Keratinocyte (primary cell): ENCODE data around the gene KLHL29. TPM values are rescaled to one million over a fixed set of nuclear protein-coding genes. Genes with fewer than 3 reads are reported as not detected.
A peak's percentile ranks its signal among the peaks of the same experiment; 100 is the strongest.

ENCODE experiments used
- DNase-seq: peaks from one replicate; pipeline ENCODE4 v3.0.0-alpha.2; 2011; ENCODE audit warnings: low read depth, missing footprints, low spot score
- FAIRE-seq: peaks from 2 replicates; lab custom pipeline; 2011; peaks lifted over from hg19 to GRCh38; lab: Jason Lieb, UNC
- H2AFZ ChIP-seq: 2 replicates; pipeline ENCODE4 v1.6.0; 2012; ENCODE audit warnings: low read length, control low read depth, inconsistent platforms; ENCODE audit not compliant: control insufficient read depth
- H3K27ac ChIP-seq: 2 replicates; pipeline ENCODE4 v1.5.1; 2011; ENCODE audit warnings: low read length; ENCODE audit not compliant: control insufficient read depth, insufficient read depth
- H3K27me3 ChIP-seq: 3 replicates; pipeline ENCODE4 v1.6.0; 2011; ENCODE audit warnings: low read length; ENCODE audit not compliant: control insufficient read depth, insufficient read depth; ENCODE audit errors: extremely low read depth
- H3K36me3 ChIP-seq, 2 experiments: 2 replicates in 1 of 2; 3 replicates in 1 of 2; pipeline ENCODE4 v1.5.1; 2011; ENCODE audit warnings: low read length in 2 of 2, mild to moderate bottlenecking in 1 of 2; ENCODE audit not compliant: control insufficient read depth in 2 of 2, insufficient read depth in 2 of 2; ENCODE audit errors: extremely low read depth in 1 of 2
- H3K4me1 ChIP-seq: 3 replicates; pipeline ENCODE4 v1.5.1; 2011; ENCODE audit warnings: low read length; ENCODE audit not compliant: control insufficient read depth, insufficient read depth; ENCODE audit errors: extremely low read depth
- H3K4me2 ChIP-seq: 3 replicates; pipeline ENCODE4 v1.6.0; 2011; ENCODE audit warnings: low read depth, low read length; ENCODE audit not compliant: control insufficient read depth, insufficient read depth; ENCODE audit errors: extremely low read depth
- H3K4me3 ChIP-seq, 3 experiments: fragments of 200-600 bp in 1 of 3; sonication (generic) in 1 of 3; 2 replicates in 2 of 3; 3 replicates in 1 of 3; pipeline ENCODE4 v1.5.1; 2011 to 2016; ENCODE audit warnings: low read length in 3 of 3, mild to moderate bottlenecking in 3 of 3, control low read depth in 2 of 3, inconsistent platforms in 1 of 3, low read depth in 1 of 3, mixed read lengths in 1 of 3, mixed run types in 1 of 3, moderate library complexity in 1 of 3; ENCODE audit not compliant: control insufficient read depth in 2 of 3, insufficient read depth in 2 of 3; ENCODE audit errors: extremely low read depth in 1 of 3
- H3K79me2 ChIP-seq: 2 replicates; pipeline ENCODE4 v1.6.0; 2012; ENCODE audit warnings: low read length; ENCODE audit not compliant: control insufficient read depth, insufficient read depth
- H3K9ac ChIP-seq: 3 replicates; pipeline ENCODE4 v1.6.0; 2011; ENCODE audit warnings: low read length; ENCODE audit not compliant: control insufficient read depth, insufficient read depth; ENCODE audit errors: extremely low read depth
- H3K9me1 ChIP-seq: 3 replicates; pipeline ENCODE4 v1.6.0; 2011; ENCODE audit warnings: low read length; ENCODE audit not compliant: control insufficient read depth, insufficient read depth; ENCODE audit errors: extremely low read depth
- H3K9me3 ChIP-seq: 2 replicates; pipeline ENCODE4 v1.5.1; 2012; ENCODE audit warnings: low read depth, low read length; ENCODE audit not compliant: control insufficient read depth
- H4K20me1 ChIP-seq: 3 replicates; pipeline ENCODE4 v1.6.0; 2011; ENCODE audit warnings: low read length; ENCODE audit not compliant: control insufficient read depth, insufficient read depth; ENCODE audit errors: extremely low read depth
- EZH2 ChIP-seq: IDR thresholded peaks from one replicate; pipeline ENCODE4 v1.6.1; 2012; ENCODE audit warnings: inconsistent platforms, mild to moderate bottlenecking, low read length, moderate library complexity
- dilution Hi-C: fragments of 300-500 bp; cut with MboI; formaldehyde crosslinking; loops from one replicate; pipeline ENCODE4 v1.7.0; 2020; ENCODE audit warnings: low sequenced_read_pairs; ENCODE audit not compliant: extremely low pct_ligation_motif_present
- polyA plus RNA-seq, 5 experiments: library from polyadenylated mRNA; depleted of rRNA in 3 of 5; stranded (reverse) in 3 of 5; stranded (forward) in 1 of 5; unstranded in 1 of 5; fragments of >200 nt; gene quantifications; 1 replicate in 1 of 5; 2 replicates in 3 of 5; 3 replicates in 1 of 5; pipeline versions ENCODE4 v1.2.1 to v1.2.3, GENCODE V29; 2011 to 2012; ENCODE audit warnings: missing spikeins in 2 of 5, low read depth in 1 of 5, low replicate concordance in 1 of 5
- TF ChIP-seq, protein P1 (sequence below), 3 experiments: IDR thresholded peaks in 1 of 3; conservative IDR thresholded peaks in 1 of 3; optimal IDR thresholded peaks in 1 of 3; 2 replicates in 2 of 3; 3 replicates in 1 of 3; pipeline versions ENCODE3 to v1.5.1; 2011; ENCODE audit warnings: low read length in 3 of 3, mild to moderate bottlenecking in 3 of 3, moderate library complexity in 2 of 3, control low read depth in 1 of 3, inconsistent platforms in 1 of 3; ENCODE audit not compliant: insufficient read depth in 2 of 3; ENCODE audit errors: extremely low read depth in 1 of 3

The KLHL29 gene
- polyA plus RNA-seq, 1 donor (not counting 4 experiments of a cell fraction or from before 2014, with no cell fraction given) = 4.7 TPM

DNA sequence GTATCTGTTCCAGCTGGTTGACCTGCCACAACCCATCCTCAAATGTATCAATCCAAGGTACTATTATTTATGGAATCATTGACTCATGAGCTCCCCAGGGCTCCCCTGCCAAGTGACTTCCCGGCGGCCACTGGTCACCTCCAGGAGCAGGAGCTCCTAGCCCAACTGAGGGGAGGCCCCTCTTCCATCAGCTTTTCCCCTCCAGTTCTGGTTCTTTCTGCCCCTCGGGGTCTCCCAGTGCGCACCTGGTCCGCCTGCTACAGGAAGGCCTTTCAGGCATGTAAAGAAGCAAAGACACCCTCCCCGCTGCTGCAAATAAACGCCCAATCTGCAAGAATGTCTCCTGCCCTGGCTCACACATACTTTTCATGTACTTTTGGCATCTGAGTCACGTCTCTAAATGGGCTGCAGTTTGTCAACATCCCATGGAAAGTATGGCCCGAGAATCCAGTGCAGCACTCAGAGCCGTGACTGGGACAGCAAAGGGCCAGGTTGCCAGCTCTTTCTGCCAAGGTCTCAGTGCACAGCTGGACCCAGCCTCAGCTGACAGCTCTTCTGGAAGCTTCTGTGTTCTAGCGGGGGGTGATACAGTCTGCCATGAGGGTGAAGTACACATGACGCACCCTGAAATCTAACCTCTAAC lies 41.4 kb downstream of the KLHL29 start:
- peaks cover 9% of the 10 kb centered on the region for H4K20me1 ChIP-seq
- TF ChIP-seq EZH2 = no peak
- TF ChIP-seq, protein P1, sequence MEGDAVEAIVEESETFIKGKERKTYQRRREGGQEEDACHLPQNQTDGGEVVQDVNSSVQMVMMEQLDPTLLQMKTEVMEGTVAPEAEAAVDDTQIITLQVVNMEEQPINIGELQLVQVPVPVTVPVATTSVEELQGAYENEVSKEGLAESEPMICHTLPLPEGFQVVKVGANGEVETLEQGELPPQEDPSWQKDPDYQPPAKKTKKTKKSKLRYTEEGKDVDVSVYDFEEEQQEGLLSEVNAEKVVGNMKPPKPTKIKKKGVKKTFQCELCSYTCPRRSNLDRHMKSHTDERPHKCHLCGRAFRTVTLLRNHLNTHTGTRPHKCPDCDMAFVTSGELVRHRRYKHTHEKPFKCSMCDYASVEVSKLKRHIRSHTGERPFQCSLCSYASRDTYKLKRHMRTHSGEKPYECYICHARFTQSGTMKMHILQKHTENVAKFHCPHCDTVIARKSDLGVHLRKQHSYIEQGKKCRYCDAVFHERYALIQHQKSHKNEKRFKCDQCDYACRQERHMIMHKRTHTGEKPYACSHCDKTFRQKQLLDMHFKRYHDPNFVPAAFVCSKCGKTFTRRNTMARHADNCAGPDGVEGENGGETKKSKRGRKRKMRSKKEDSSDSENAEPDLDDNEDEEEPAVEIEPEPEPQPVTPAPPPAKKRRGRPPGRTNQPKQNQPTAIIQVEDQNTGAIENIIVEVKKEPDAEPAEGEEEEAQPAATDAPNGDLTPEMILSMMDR (optimal IDR thresholded peaks at IDR 0.05 in 1 of 3, IDR thresholded peaks at IDR 0.05 in 1 of 3, conservative IDR thresholded peaks at IDR 0.05 in 1 of 3; ENCODE audit: extremely low read depth in 1 of 3, insufficient read depth in 2 of 3, low read length in 3 of 3) = no peak
- no peak overlapping the region for H3K9ac ChIP-seq
- H3K27me3 ChIP-seq = no peaks in the 10 kb centered on the region
- H3K9me1 ChIP-seq = peaks cover 4% of the 10 kb centered on the region
- H3K4me2 ChIP-seq = peak overlapping the region; percentile 60
- peaks cover 11% of the 10 kb centered on the region for H3K79me2 ChIP-seq
- no peak overlapping the region for H3K27ac ChIP-seq
- no peak for FAIRE-seq
- no peak overlapping the region for H2AFZ ChIP-seq
- H3K9me3 ChIP-seq = no peaks in the 10 kb centered on the region
- DNase-seq = no peak
- peaks cover 0 to 4% of the 10 kb centered on the region in 2 experiments for H3K36me3 ChIP-seq
- H3K4me1 ChIP-seq = peaks cover 18% of the 10 kb centered on the region
- dilution Hi-C loops = no loop called here
- H3K4me3 ChIP-seq = no peak overlapping the region

- Histone ChIP-seq H3K36me3 (peaks cover 0 to 4% of the 10 kb centered on the region in 2 experiments), H4K20me1 (peaks cover 8% of the 10 kb centered on the region), H3K4me3 (no peak overlapping the region), H3K4me1 (peaks cover 18% of the 10 kb centered on the region), H3K9me3 (no peaks in the 10 kb centered on the region), H3K27ac (no peak overlapping the region), H3K79me2 (peaks cover 4% of the 10 kb centered on the region), H3K4me2 (no peak overlapping the region), H2AFZ (no peak overlapping the region), H3K9me1 (peaks cover 4% of the 10 kb centered on the region), H3K27me3 (no peaks in the 10 kb centered on the region), H3K9ac (no peak overlapping the region)
- FAIRE-seq = no peak
- no peak for DNase-seq
- TF ChIP-seq, protein P1 (optimal IDR thresholded peaks at IDR 0.05 in 1 of 3, IDR thresholded peaks at IDR 0.05 in 1 of 3, conservative IDR thresholded peaks at IDR 0.05 in 1 of 3; ENCODE audit: extremely low read depth in 1 of 3, insufficient read depth in 2 of 3, low read length in 3 of 3) = no peak
- no peak for TF ChIP-seq EZH2
- dilution Hi-C loops = no loop called here
Observed at GRCh38 chr2:23427350-23427749, 42.4 kb downstream of the KLHL29 start.
